AG04450 (cell line): ENCODE data around the gene ZNF451. TPM values are rescaled to one million over a fixed set of nuclear protein-coding genes. Genes with fewer than 3 reads are reported as not detected.
A peak's percentile ranks its signal among the peaks of the same experiment; 100 is the strongest.

Experiments used
- CTCF ChIA-PET: fragments of 300-600, 350-600 bp; formaldehyde crosslinking; extraction: SDS; loops from one replicate; lab custom pipeline; 2022; ENCODE audit warnings: antibody characterized with exemption, inconsistent platforms; lab: Charles Lee
- POLR2A ChIA-PET: fragments of 350-600 bp; formaldehyde crosslinking; extraction: SDS; loops from one replicate; lab custom pipeline; 2021; ENCODE audit warnings: antibody characterized with exemption, inconsistent platforms; lab: Yijun Ruan, JAX
- DNase-seq: peaks from one replicate; pipeline ENCODE4 v3.0.0-alpha.2; 2011; ENCODE audit warnings: low read depth, low spot score
- H3K27ac ChIP-seq: one replicate; pipeline ENCODE4 v1.5.1; 2012; ENCODE audit warnings: low read depth, low read length, control low read depth
- H3K27me3 ChIP-seq: one replicate; pipeline ENCODE4 v1.6.0; 2012; ENCODE audit warnings: low read length; ENCODE audit not compliant: control insufficient read depth, insufficient read depth
- H3K4me3 ChIP-seq: 2 replicates; pipeline ENCODE4 v1.5.1; 2011; ENCODE audit warnings: mild to moderate bottlenecking, low read depth, low read length, control low read depth
- H3K9me3 ChIP-seq: 2 replicates; pipeline ENCODE4 v1.5.1; 2012; ENCODE audit warnings: low read length; ENCODE audit not compliant: control insufficient read depth, insufficient read depth
- polyA plus RNA-seq: library from polyadenylated mRNA; depleted of rRNA; stranded (reverse); fragments of >200 nt; gene quantifications from 2 replicates; pipeline ENCODE4 v1.2.3, GENCODE V29; 2011
- TF ChIP-seq, protein P1 (sequence below): IDR thresholded peaks from 2 replicates; pipeline ENCODE4 v1.5.1; 2011; ENCODE audit warnings: low read depth, low read length, control low read depth, inconsistent platforms

The ZNF451 gene
- polyA plus RNA-seq, 1 experiment = 31.6 TPM

DNA sequence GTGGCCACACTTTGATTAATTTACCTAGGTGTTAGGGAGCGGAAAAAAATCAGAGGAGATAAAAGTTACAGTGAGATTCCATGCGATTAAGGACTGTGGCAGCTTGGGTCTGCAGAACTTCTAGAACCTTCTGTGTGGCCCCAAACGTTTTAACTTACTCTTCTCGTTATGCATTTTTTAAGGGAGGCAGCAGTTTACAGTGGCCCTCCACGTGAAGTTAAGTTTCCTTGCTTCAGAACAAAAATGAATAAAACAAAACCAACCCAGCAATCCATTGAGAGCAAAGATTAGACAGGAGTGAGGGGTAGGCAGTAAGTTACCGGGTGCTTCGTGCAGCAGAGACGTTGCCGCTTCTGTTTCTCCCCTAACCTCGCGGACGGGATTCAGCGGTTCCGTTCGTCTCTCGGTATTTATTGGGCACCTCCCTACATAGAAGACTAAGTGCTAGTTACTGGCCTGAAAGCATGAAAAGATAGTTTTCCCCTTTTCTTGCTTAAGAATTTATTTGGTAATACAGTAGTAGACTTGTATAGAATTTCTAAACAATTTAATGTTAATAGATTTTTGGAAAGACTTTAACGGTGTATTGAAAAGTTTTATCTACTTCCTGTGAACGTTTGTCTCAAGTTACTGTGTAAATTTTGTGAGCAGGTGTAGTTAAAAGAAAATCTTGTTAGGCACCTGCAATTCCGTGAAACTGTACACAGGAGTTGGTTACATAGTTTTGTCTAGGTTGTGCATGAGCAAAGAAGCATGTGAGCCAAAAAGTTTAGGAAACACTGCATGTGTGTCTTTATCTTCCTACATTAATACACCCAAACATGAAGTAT lies 83.3 kb downstream of the ZNF451 start:
- ChIA-PET CTCF (interaction anchor here (2.1 kb wide), 1 partner anchor 142 kb away, joined by 9 read pairs; no protein-coding TSS in a partner anchor), POLR2A (interaction anchor here (1.0 to 2.0 kb wide), 8 partner anchors 9 to 144 kb away, joined by 3 to 14 read pairs (median 4); partner anchors contain the start of gene RAB23)
- TF ChIP-seq, protein P1, sequence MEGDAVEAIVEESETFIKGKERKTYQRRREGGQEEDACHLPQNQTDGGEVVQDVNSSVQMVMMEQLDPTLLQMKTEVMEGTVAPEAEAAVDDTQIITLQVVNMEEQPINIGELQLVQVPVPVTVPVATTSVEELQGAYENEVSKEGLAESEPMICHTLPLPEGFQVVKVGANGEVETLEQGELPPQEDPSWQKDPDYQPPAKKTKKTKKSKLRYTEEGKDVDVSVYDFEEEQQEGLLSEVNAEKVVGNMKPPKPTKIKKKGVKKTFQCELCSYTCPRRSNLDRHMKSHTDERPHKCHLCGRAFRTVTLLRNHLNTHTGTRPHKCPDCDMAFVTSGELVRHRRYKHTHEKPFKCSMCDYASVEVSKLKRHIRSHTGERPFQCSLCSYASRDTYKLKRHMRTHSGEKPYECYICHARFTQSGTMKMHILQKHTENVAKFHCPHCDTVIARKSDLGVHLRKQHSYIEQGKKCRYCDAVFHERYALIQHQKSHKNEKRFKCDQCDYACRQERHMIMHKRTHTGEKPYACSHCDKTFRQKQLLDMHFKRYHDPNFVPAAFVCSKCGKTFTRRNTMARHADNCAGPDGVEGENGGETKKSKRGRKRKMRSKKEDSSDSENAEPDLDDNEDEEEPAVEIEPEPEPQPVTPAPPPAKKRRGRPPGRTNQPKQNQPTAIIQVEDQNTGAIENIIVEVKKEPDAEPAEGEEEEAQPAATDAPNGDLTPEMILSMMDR = no peak
- Histone ChIP-seq H3K9me3 (no peaks in the 10 kb centered on the region), H3K27ac (peak overlapping the region; percentile 88), H3K27me3 (no peaks in the 10 kb centered on the region), H3K4me3 (peak overlapping the region; percentile 86)
- DNase-seq = no peak

DNA sequence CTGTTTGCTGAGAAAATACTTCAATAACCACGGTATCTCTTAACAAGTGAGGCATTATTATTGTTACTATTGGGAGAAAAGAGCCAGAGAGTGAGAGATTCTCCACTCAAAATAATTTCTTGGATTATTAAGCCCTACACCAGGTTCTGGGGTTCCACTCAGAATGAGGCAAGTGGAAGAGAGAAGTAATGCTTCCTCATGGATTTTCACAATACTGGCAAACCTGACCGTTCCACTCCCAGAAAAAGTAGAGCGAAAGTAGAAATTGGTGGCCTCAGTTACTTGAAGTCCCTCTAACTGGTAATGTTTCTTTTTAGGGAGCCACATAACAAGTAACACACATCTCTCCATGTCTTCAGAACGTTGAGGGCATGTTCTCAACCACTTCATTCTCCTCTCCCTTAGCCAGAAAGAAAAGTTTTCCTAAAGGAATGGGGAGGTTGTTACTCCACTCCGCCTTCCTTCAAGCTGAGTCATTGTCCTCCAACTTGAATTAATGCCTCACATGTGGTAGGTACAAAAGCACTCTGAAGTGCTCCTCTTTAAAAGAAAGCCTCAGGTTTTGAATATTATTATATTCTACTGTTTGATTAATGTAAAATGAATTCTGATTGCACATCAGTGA lies 84.0 kb downstream of the ZNF451 start:
- Histone ChIP-seq H3K4me3 (peak overlapping the region; percentile 86), H3K27me3 (no peaks in the 10 kb centered on the region), H3K27ac (peak overlapping the region; percentile 88), H3K9me3 (no peaks in the 10 kb centered on the region)
- no peak for DNase-seq
- POLR2A ChIA-PET = interaction anchor here (1.0 kb wide), 1 partner anchor 141 kb away, joined by 3 read pairs; no protein-coding TSS in a partner anchor
- CTCF ChIA-PET = interaction anchor here (0.6 to 0.9 kb wide), 2 partner anchors 148 to 269 kb away, joined by 3 read pairs; no protein-coding TSS in a partner anchor
- TF ChIP-seq, protein P1 = no peak

DNA sequence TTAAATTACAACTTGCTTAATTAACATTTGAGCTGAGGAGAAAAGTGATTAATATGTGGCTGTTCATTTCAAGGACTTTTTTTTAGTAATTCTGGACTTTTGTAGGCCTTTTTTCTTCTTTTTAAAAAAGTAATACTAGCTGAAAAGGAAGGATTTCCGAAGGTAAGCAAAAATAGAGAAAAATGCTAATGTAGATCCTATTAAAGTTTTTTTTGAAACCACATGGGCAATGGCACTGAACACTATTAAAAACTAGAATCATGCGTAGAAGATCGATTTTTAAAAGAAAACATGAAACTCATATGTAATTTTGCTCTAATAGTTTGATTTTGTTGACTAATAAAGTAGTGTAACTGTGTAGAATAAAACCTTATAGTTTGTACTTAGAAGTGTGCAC lies 84.5 kb downstream of the ZNF451 start:
- TF ChIP-seq, protein P1 = no peak
- CTCF ChIA-PET = interaction anchor here (0.6 to 0.9 kb wide), 2 partner anchors 148 to 270 kb away, joined by 3 read pairs; no protein-coding TSS in a partner anchor
- Histone ChIP-seq H3K4me3 (peak overlapping the region; percentile 86), H3K27me3 (no peaks in the 10 kb centered on the region), H3K27ac (no peak overlapping the region), H3K9me3 (no peaks in the 10 kb centered on the region)
- POLR2A ChIA-PET = interaction anchor here (1.0 kb wide), 1 partner anchor 141 kb away, joined by 3 read pairs; no protein-coding TSS in a partner anchor
- DNase-seq = no peak

DNA sequence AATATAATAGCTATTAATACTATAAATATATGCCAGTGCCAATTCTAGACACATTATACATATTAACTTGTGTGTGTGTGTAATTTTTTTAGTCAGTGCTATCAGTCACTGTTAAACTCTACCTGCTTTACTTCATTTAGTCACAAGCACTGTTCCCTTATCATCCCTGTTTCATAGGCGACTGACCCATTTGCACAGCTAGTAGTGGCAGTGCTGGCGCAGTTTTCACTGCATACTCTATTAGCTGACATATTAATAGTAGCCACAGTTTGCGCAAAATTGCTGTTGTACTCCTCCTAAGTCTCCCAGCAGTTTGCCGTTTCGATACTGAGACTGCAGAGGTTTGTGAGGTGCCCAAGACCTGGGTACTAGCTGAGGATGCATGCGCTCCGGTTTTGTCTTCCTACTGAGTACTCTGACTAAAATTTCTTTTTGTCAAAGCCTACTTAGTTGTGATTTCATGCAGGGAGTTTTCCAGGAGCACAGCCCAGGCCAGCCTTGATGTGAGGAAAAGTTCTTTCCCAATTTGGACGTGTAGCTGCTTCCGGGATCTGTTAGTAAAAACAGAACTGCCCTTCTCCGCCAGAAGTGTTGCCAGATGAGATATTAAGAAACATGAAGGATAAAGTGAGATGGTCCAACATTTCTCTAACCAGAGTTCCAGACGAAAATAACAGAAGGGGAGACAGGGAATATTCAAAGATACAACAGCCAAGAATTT lies 87.7 kb downstream of the ZNF451 start:
- CTCF ChIA-PET = interaction anchor here (1.0 to 1.9 kb wide), 5 partner anchors 12 to 275 kb away, joined by 3 to 12 read pairs (median 4); partner anchors contain the start of genes BEND6 and PRIM2
- Histone ChIP-seq H3K9me3 (no peaks in the 10 kb centered on the region), H3K4me3 (peak overlapping the region; percentile 26), H3K27ac (no peak overlapping the region), H3K27me3 (no peaks in the 10 kb centered on the region)
- POLR2A ChIA-PET = interaction anchor here (0.7 kb wide), 1 partner anchor 65 kb away, joined by 3 read pairs; no protein-coding TSS in a partner anchor
- no peak for DNase-seq
- TF ChIP-seq, protein P1 = no peak
